PC-9 (cell line): ENCODE data around the gene CELF2. TPM values are rescaled to one million over a fixed set of nuclear protein-coding genes. Genes with fewer than 3 reads are reported as not detected.

ENCODE experiments used
- BruUV-seq: library from RNA; stranded (reverse); fragments of 400-500 nt; replicated peaks from 2 replicates; lab custom pipeline; 2021; lab: Mats Ljungman, UMichigan
- CTCF ChIA-PET: fragments of 300-600 bp; sonication (Branson Sonifier 250); formaldehyde crosslinking; loops from one replicate; lab custom pipeline; 2022; ENCODE audit warnings: antibody characterized with exemption; lab: Charles Lee
- POLR2A ChIA-PET: fragments of 300-600 bp; sonication (Branson Sonifier 250); formaldehyde crosslinking; loops from one replicate; lab custom pipeline; 2022; ENCODE audit warnings: antibody characterized with exemption; ENCODE audit not compliant: unreplicated experiment; lab: Charles Lee
- DNase-seq, 2 experiments: peaks; one replicate each; pipeline versions ENCODE4 v3.0.0 to v3.0.0-alpha.2; 2015 to 2022; ENCODE audit warnings: mixed read lengths in 1 of 2
- H2AFZ ChIP-seq: fragments of 200-600 bp; sonication (generic); 2 replicates; pipeline ENCODE4 v1.8.1; 2017; ENCODE audit warnings: antibody characterized with exemption
- H3F3A ChIP-seq: fragments of 200-600 bp; sonication (generic); 2 replicates; pipeline ENCODE4 v1.8.1; 2017; ENCODE audit warnings: antibody characterized with exemption, mild to moderate bottlenecking, low read depth; ENCODE audit not compliant: insufficient read depth
- H3K27ac ChIP-seq: fragments of 200-600 bp; sonication (generic); 2 replicates; pipeline ENCODE4 v1.6.1; 2016; ENCODE audit warnings: mixed run types
- H3K27me3 ChIP-seq: fragments of 200-600 bp; sonication (generic); 2 replicates; pipeline ENCODE4 v1.6.1; 2016; ENCODE audit warnings: low read depth, mixed run types; ENCODE audit not compliant: insufficient read depth
- H3K36me3 ChIP-seq: fragments of 200-600 bp; sonication (generic); 2 replicates; pipeline ENCODE4 v1.6.1; 2016; ENCODE audit warnings: low read depth, mixed run types
- H3K4me1 ChIP-seq: fragments of 200-600 bp; sonication (generic); replicated peaks from 2 replicates; pipeline ENCODE4 v1.6.1; 2016; ENCODE audit warnings: mixed run types; ENCODE audit not compliant: insufficient read depth
- H3K4me2 ChIP-seq: fragments of 200-600 bp; sonication (generic); 2 replicates; pipeline ENCODE4 v1.6.1; 2017; ENCODE audit warnings: mixed run types
- H3K4me3 ChIP-seq: fragments of 200-600 bp; sonication (generic); 2 replicates; pipeline ENCODE4 v1.6.1; 2016; ENCODE audit warnings: mixed run types
- H3K79me2 ChIP-seq: fragments of 200-600 bp; sonication (generic); 2 replicates; pipeline ENCODE4 v1.6.1; 2017; ENCODE audit warnings: low read depth, mixed run types
- H3K9me2 ChIP-seq: fragments of 200-600 bp; sonication (generic); 2 replicates; pipeline ENCODE4 v1.8.1; 2017; ENCODE audit warnings: mild to moderate bottlenecking; ENCODE audit not compliant: insufficient read depth
- H3K9me3 ChIP-seq: fragments of 200-600 bp; sonication (generic); 2 replicates; pipeline ENCODE4 v1.8.1; 2016; ENCODE audit warnings: low read depth; ENCODE audit not compliant: insufficient read depth
- H4K20me1 ChIP-seq: fragments of 200-600 bp; sonication (generic); 2 replicates; pipeline ENCODE4 v1.8.1; 2017; ENCODE audit not compliant: insufficient read depth
- CTCF ChIP-seq: fragments of 200-600 bp; sonication (generic); conservative IDR thresholded peaks from 2 replicates; pipeline ENCODE4 v1.6.1; 2017; ENCODE audit warnings: mixed run types, antibody characterized with exemption, mild to moderate bottlenecking, moderate library complexity
- EZH2 ChIP-seq: fragments of 200-600 bp; sonication (generic); IDR thresholded peaks from 2 replicates; pipeline ENCODE4 v1.8.0; 2017; ENCODE audit warnings: antibody characterized with exemption, low read depth
- intact Hi-C: fragments of 100-400 bp; cut with micrococcal nuclease; formaldehyde crosslinking; loops from one replicate; pipeline ENCODE4 v1.10.0; 2022; ENCODE audit not compliant: unreplicated experiment
- total RNA-seq: library from RNA; stranded (reverse); gene quantifications from 2 replicates; pipeline ENCODE4 v1.2.3, GENCODE V29; 2021

CELF2 gene
- total RNA-seq, 1 experiment from 2014 or later, result not detected

- peaks cover 30% of the 10 kb centered on the region for H3K27me3 ChIP-seq
- CTCF ChIA-PET, result no interaction called here
- no peaks in the 10 kb centered on the region for H3F3A ChIP-seq
These were observed 71.0 kb downstream of the CELF2 start for GRCh38 chr10:11088709-11089108.

DNA sequence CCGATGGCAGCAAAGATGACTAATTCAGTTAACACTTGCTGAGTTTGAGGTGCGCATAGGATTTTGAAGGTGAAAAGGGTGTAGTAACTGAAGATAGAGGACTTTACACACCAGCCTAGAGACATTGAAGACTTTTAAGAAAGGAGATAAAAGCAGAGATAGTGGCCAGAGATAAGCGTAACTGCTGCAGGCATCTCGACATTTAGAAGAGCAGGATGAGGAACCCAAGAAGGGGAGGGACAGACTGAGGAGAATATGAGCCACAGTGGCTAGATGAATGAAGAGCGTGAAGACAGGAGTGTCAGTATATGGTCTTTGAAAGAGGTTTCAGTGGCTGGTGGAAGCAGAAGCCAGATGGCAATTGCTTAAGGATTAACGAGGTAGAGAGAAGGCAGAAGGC lies 71.6 kb downstream of the CELF2 start:
- H3F3A ChIP-seq, result no peaks in the 10 kb centered on the region

More at GRCh38 chr10:11088709-11089108, 71.0 kb downstream of the CELF2 start:
- POLR2A ChIA-PET, result no interaction called here
- no peak for DNase-seq
- Histone ChIP-seq H3K9me3 (no peaks in the 10 kb centered on the region), H3K4me2 (no peak overlapping the region), H3K9me2 (no peaks in the 10 kb centered on the region; the same call in 1 of the 2 replicates), H4K20me1 (no peaks in the 10 kb centered on the region), H3K4me1 (no peaks in the 10 kb centered on the region), H3K36me3 (no peaks in the 10 kb centered on the region), H3K79me2 (no peaks in the 10 kb centered on the region), H3K27ac (no peak overlapping the region), H2AFZ (no peak overlapping the region), H3K4me3 (no peak overlapping the region)
- TF ChIP-seq CTCF, result no peak
- TF ChIP-seq EZH2, result no peak
- no TSS peak for BruUV-seq
- intact Hi-C loops, result no loop called here

GRCh38 chr10:11091517-11092102 lies 73.9 kb downstream of the CELF2 start:
- no peaks in the 10 kb centered on the region for H3K9me3 ChIP-seq
- H3K4me1 ChIP-seq, result no peaks in the 10 kb centered on the region
- H3K27ac ChIP-seq, result no peak overlapping the region
- H3K79me2 ChIP-seq, result no peaks in the 10 kb centered on the region
- H3K4me3 ChIP-seq, result no peak overlapping the region
- intact Hi-C loops, result no loop called here
- no peaks in the 10 kb centered on the region; the same call in 1 of the 2 replicates for H3K9me2 ChIP-seq
- peaks cover 10% of the 10 kb centered on the region for H3K27me3 ChIP-seq
- no peak overlapping the region for H3K4me2 ChIP-seq
- no peaks in the 10 kb centered on the region for H3K36me3 ChIP-seq
- POLR2A ChIA-PET, result no interaction called here
- BruUV-seq, result no TSS peak
- H3F3A ChIP-seq, result no peaks in the 10 kb centered on the region
- no peak overlapping the region for H2AFZ ChIP-seq
- H4K20me1 ChIP-seq, result no peaks in the 10 kb centered on the region
- TF ChIP-seq CTCF (no peak), EZH2 (no peak)
- CTCF ChIA-PET, result no interaction called here
- no peak for DNase-seq

More for the DNA sequence above, 71.6 kb downstream of the CELF2 start:
- Histone ChIP-seq H3K79me2 (no peaks in the 10 kb centered on the region), H3K9me2 (no peaks in the 10 kb centered on the region; the same call in 1 of the 2 replicates), H3K27ac (no peak overlapping the region), H2AFZ (no peak overlapping the region), H3K9me3 (no peaks in the 10 kb centered on the region), H3K4me1 (no peaks in the 10 kb centered on the region), H3K4me2 (no peak overlapping the region), H3K36me3 (no peaks in the 10 kb centered on the region), H4K20me1 (no peaks in the 10 kb centered on the region), H3K4me3 (no peak overlapping the region), H3K27me3 (peaks cover 25% of the 10 kb centered on the region)
- BruUV-seq, result no TSS peak
- TF ChIP-seq CTCF (no peak), EZH2 (no peak)
- POLR2A ChIA-PET, result no interaction called here
- intact Hi-C loops, result no loop called here
- CTCF ChIA-PET, result no interaction called here
- DNase-seq, result no peak
